Effector memory CD8-positive, alpha-beta T cell (primary cell): ENCODE results near the gene ANKRD11.
"Not testable (repeated sequence)": the region's sequence is repeated elsewhere in the genome, so short reads cannot be mapped to it uniquely, and the experiment has no call there.

ENCODE experiments used
- ATAC-seq: fragments of 150-1000 bp; cut with Tn5 transposase; replicated peaks from 2 replicates; pipeline ENCODE4 v1.10.0; 2021; ENCODE audit warnings: mild to moderate bottlenecking, moderate library complexity
- DNase-seq, 3 experiments: peaks; one replicate each; pipeline ENCODE4 v3.0.0; 2021
- H3K27ac Mint-ChIP-seq, 2 donors: one replicate each; pipeline ENCODE4 v1.8.0; 2022; ENCODE audit warnings: mild to moderate bottlenecking in 2 of 2, mixed read lengths in 2 of 2, moderate library complexity in 2 of 2
- H3K27me3 Mint-ChIP-seq, 2 donors: one replicate each; pipeline ENCODE4 v1.8.0; 2022; ENCODE audit warnings: mixed read lengths in 2 of 2
- H3K36me3 Mint-ChIP-seq: one replicate; pipeline ENCODE4 v1.8.0; 2022; ENCODE audit warnings: mild to moderate bottlenecking, moderate library complexity, mixed read lengths; ENCODE audit not compliant: insufficient read depth
- H3K4me1 Mint-ChIP-seq, 2 donors: one replicate each; pipeline ENCODE4 v1.8.0; 2022; ENCODE audit warnings: low read depth in 2 of 2, mixed read lengths in 2 of 2
- H3K4me3 Mint-ChIP-seq, 2 donors: one replicate each; pipeline ENCODE4 v1.8.0; 2022; ENCODE audit warnings: mild to moderate bottlenecking in 2 of 2, mixed read lengths in 2 of 2, moderate library complexity in 2 of 2
- H3K9me3 Mint-ChIP-seq, 2 donors: one replicate each; pipeline ENCODE4 v1.8.0; 2022; ENCODE audit warnings: mixed read lengths in 2 of 2

The ANKRD11 gene

GRCh38 chr16:89314854-89315253 lies 175.5 kb downstream of the ANKRD11 start:
- H3K27me3 Mint-ChIP-seq, result no peaks in the 10 kb centered on the region
- DNase-seq (no peak), ATAC-seq (no peak)
- H3K4me1 Mint-ChIP-seq, result peaks cover 78% of the 10 kb centered on the region in 2 donors
- H3K4me3 Mint-ChIP-seq, result peak overlapping the region; percentile 85 to 92
- H3K36me3 Mint-ChIP-seq, result peaks cover 45% of the 10 kb centered on the region
- peak overlapping the region; percentile 97 to 99 for H3K27ac Mint-ChIP-seq
- H3K9me3 Mint-ChIP-seq, result no peaks in the 10 kb centered on the region

GRCh38 chr16:89314357-89314756 lies 176.0 kb downstream of the ANKRD11 start:
- Mint-ChIP-seq H3K9me3 (no peaks in the 10 kb centered on the region), H3K27ac (peak overlapping the region; percentile 97 to 99), H3K27me3 (no peaks in the 10 kb centered on the region), H3K4me1 (peaks cover 77% of the 10 kb centered on the region in 2 donors), H3K4me3 (peak overlapping the region; percentile 85 to 92), H3K36me3 (peaks cover 43% of the 10 kb centered on the region)
- ATAC-seq (peak; percentile 30), DNase-seq (peak in 2 of 3 experiments; percentile 28 to 36)

GRCh38 chr16:89313583-89313982 lies 176.8 kb downstream of the ANKRD11 start:
- Mint-ChIP-seq H3K36me3 (peaks cover 47% of the 10 kb centered on the region), H3K27me3 (no peaks in the 10 kb centered on the region), H3K27ac (peak overlapping the region; percentile 97 to 99), H3K4me1 (peaks cover 76 to 77% of the 10 kb centered on the region in 2 donors), H3K4me3 (peak overlapping the region; percentile 85 to 92), H3K9me3 (no peaks in the 10 kb centered on the region)
- no peak for ATAC-seq
- DNase-seq, result no peak

GRCh38 chr16:89312598-89313299 lies 177.6 kb downstream of the ANKRD11 start:
- ATAC-seq (no peak), DNase-seq (no peak)
- no peaks in the 10 kb centered on the region for H3K27me3 Mint-ChIP-seq
- H3K4me1 Mint-ChIP-seq, result peaks cover 76% of the 10 kb centered on the region in 2 donors
- H3K4me3 Mint-ChIP-seq, result peak overlapping the region; percentile 85 to 92
- H3K9me3 Mint-ChIP-seq, result no peaks in the 10 kb centered on the region
- H3K27ac Mint-ChIP-seq, result peak overlapping the region; percentile 19 to 99
- peaks cover 42% of the 10 kb centered on the region for H3K36me3 Mint-ChIP-seq

- no peaks in the 10 kb centered on the region for H3K27me3 Mint-ChIP-seq
- H3K27ac Mint-ChIP-seq, result peak overlapping the region; percentile 19 to 99
- ATAC-seq (no peak), DNase-seq (no peak)
- H3K36me3 Mint-ChIP-seq, result peaks cover 41% of the 10 kb centered on the region
- H3K9me3 Mint-ChIP-seq, result no peaks in the 10 kb centered on the region
- peaks cover 75 to 76% of the 10 kb centered on the region in 2 donors for H3K4me1 Mint-ChIP-seq
- no peak overlapping the region for H3K4me3 Mint-ChIP-seq
These were observed 178.2 kb downstream of the ANKRD11 start for GRCh38 chr16:89312194-89312593.

- Mint-ChIP-seq H3K27me3 (no peaks in the 10 kb centered on the region), H3K36me3 (peaks cover 36% of the 10 kb centered on the region), H3K4me3 (peak overlapping the region in 1 of 2 donors; percentile 6), H3K27ac (peak overlapping the region; percentile 45 to 99), H3K4me1 (peaks cover 72 to 73% of the 10 kb centered on the region in 2 donors), H3K9me3 (no peaks in the 10 kb centered on the region)
- no peak for ATAC-seq
- DNase-seq, result no peak
These were observed 178.7 kb downstream of the ANKRD11 start for GRCh38 chr16:89311636-89312035.

GRCh38 chr16:89309438-89310122 lies 180.8 kb downstream of the ANKRD11 start:
- H3K27me3 Mint-ChIP-seq, result no peaks in the 10 kb centered on the region
- no peak for DNase-seq
- peak overlapping the region; percentile 58 to 85 for H3K27ac Mint-ChIP-seq
- peaks cover 52 to 55% of the 10 kb centered on the region in 2 donors for H3K4me1 Mint-ChIP-seq
- H3K36me3 Mint-ChIP-seq, result peaks cover 21% of the 10 kb centered on the region
- H3K4me3 Mint-ChIP-seq, result no peak overlapping the region
- no peak for ATAC-seq
- H3K9me3 Mint-ChIP-seq, result no peaks in the 10 kb centered on the region

GRCh38 chr16:89308391-89309333 lies 181.7 kb downstream of the ANKRD11 start:
- Mint-ChIP-seq H3K36me3 (peaks cover 17% of the 10 kb centered on the region), H3K9me3 (no peaks in the 10 kb centered on the region), H3K4me3 (peak overlapping the region; percentile 27 to 31), H3K4me1 (peaks cover 51 to 55% of the 10 kb centered on the region in 2 donors), H3K27ac (peak overlapping the region; percentile 55 to 85), H3K27me3 (no peaks in the 10 kb centered on the region)
- peak in 2 of 3 experiments; percentile 32 to 39 for DNase-seq
- peak; percentile 94 for ATAC-seq

GRCh38 chr16:89307421-89307805 lies 182.9 kb downstream of the ANKRD11 start:
- H3K27ac Mint-ChIP-seq, result no peak overlapping the region
- ATAC-seq (no peak), DNase-seq (no peak)
- peaks cover 17% of the 10 kb centered on the region for H3K36me3 Mint-ChIP-seq
- H3K9me3 Mint-ChIP-seq, result no peaks in the 10 kb centered on the region
- H3K4me3 Mint-ChIP-seq, result no peak overlapping the region
- no peaks in the 10 kb centered on the region for H3K27me3 Mint-ChIP-seq
- H3K4me1 Mint-ChIP-seq, result peaks cover 49 to 55% of the 10 kb centered on the region in 2 donors

GRCh38 chr16:89306457-89307420 lies 183.6 kb downstream of the ANKRD11 start:
- H3K27ac Mint-ChIP-seq, H3K27me3 Mint-ChIP-seq, DNase-seq, ATAC-seq, H3K4me3 Mint-ChIP-seq, H3K9me3 Mint-ChIP-seq: not testable (repeated sequence)
- Mint-ChIP-seq H3K4me1 (peaks cover 49 to 57% of the 10 kb centered on the region in 2 donors), H3K36me3 (peaks cover 18% of the 10 kb centered on the region)

GRCh38 chr16:89304941-89305705 lies 185.2 kb downstream of the ANKRD11 start:
- Mint-ChIP-seq H3K27me3 (no peaks in the 10 kb centered on the region), H3K36me3 (peaks cover 25% of the 10 kb centered on the region), H3K4me1 (peaks cover 51 to 57% of the 10 kb centered on the region in 2 donors), H3K27ac (peak overlapping the region in 1 of 2 donors; percentile 78), H3K9me3 (no peaks in the 10 kb centered on the region), H3K4me3 (no peak overlapping the region)
- DNase-seq (no peak), ATAC-seq (no peak)
